Skeletal muscle satellite cell (primary cell): ENCODE data around the gene ACSS3.

Experiments used
- H3K27me3 ChIP-seq: 2 replicates; pipeline ENCODE4 v1.7.0; 2013; ENCODE audit warnings: low read length; ENCODE audit not compliant: control insufficient read depth, insufficient read depth
- H3K36me3 ChIP-seq: 2 replicates; pipeline ENCODE4 v1.7.0; 2013; ENCODE audit warnings: mild to moderate bottlenecking, control low read depth, low read length; ENCODE audit not compliant: insufficient read depth
- H3K4me1 ChIP-seq: 2 replicates; pipeline ENCODE4 v1.7.0; 2013; ENCODE audit warnings: low read length; ENCODE audit not compliant: control insufficient read depth, insufficient read depth
- H3K4me2 ChIP-seq: 2 replicates; pipeline ENCODE4 v1.7.0; 2013; ENCODE audit warnings: mild to moderate bottlenecking, low read length
- H3K4me3 ChIP-seq: 2 replicates; pipeline ENCODE4 v1.7.0; 2013; ENCODE audit warnings: low read length
- H3K9ac ChIP-seq: 2 replicates; pipeline ENCODE4 v1.7.0; 2013; ENCODE audit warnings: mild to moderate bottlenecking, low read depth, low read length, moderate library complexity
- H3K9me3 ChIP-seq: replicated peaks from 2 replicates; pipeline ENCODE4 v1.7.0; 2013; ENCODE audit warnings: mild to moderate bottlenecking, control low read depth, low read length

ACSS3 gene

DNA sequence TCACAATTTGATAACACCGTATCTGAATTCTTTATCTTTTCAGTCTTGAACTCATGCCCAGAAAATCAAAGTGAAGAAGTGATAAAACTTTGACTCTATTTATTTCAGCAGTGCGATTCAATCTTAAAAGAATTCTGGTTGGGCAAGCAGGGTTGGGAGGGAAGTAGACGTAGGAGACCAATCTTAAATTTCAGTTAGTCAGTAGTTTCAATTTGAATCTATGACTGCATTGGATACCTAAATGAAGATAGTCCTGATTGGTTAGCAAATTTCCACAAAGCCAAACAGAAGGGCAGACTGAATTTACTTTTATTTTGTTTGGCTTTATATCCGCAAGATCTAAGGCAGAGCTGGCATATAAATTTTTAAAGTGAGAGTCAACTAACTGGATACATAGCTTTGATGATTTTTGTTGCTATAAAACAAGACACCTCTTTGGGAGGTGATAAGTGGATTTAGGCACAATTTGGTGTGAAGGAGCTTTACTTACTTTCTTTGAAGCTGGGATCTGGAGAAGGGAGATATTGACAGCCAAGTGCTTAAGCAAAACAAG lies 2.6 kb downstream of the ACSS3 start:
- Histone ChIP-seq H3K4me2 (peak overlapping the region; percentile 13), H3K9ac (no peak overlapping the region), H3K4me1 (peaks cover 28% of the 10 kb centered on the region), H3K9me3 (no peaks in the 10 kb centered on the region), H3K4me3 (no peak overlapping the region), H3K27me3 (no peaks in the 10 kb centered on the region), H3K36me3 (no peaks in the 10 kb centered on the region)

DNA sequence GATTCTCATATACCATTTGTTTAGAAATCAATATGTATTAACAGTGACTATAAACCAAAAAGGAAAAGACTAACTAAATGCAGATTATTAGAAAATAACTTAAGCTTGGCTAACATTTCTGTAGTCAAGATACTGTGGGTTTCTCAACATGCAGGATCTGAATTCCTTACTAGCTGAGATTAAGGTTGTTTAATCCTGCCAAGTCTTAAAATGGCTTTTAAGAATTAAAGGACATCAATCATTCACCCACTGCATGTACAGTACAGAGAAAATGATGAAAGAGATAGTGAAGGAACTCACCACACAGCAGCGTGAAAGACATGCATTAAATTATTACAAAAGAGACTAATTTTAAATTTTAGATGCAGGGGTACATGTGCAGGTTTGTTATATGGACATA lies 3.8 kb downstream of the ACSS3 start:
- Histone ChIP-seq H3K9me3 (no peaks in the 10 kb centered on the region), H3K4me1 (peaks cover 28% of the 10 kb centered on the region), H3K27me3 (no peaks in the 10 kb centered on the region), H3K9ac (no peak overlapping the region), H3K4me3 (no peak overlapping the region), H3K4me2 (no peak overlapping the region), H3K36me3 (no peaks in the 10 kb centered on the region)

DNA sequence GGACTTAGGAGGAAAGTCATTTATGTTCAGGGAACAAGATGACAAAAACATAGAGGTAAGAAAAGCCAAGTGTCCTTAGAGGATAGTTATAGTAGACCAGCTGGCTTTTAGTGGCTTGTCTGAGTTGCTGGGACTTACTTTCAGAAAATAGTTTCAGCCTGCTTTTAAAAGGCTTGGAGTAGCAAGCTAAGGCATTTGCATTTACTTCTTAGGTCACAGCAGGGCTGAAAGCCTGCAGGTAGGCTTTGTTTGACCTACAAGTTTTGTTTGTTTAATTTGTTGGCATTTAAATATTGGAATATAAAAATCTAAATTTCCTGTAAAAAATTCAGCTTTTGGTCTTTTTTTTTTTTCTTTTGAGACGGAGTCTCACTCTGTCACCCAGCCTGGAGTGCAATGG lies 5.1 kb downstream of the ACSS3 start:
- Histone ChIP-seq H3K27me3 (no peaks in the 10 kb centered on the region), H3K4me2 (no peak overlapping the region), H3K4me3 (no peak overlapping the region), H3K36me3 (no peaks in the 10 kb centered on the region), H3K9ac (no peak overlapping the region), H3K9me3 (no peaks in the 10 kb centered on the region), H3K4me1 (peaks cover 19% of the 10 kb centered on the region)

DNA sequence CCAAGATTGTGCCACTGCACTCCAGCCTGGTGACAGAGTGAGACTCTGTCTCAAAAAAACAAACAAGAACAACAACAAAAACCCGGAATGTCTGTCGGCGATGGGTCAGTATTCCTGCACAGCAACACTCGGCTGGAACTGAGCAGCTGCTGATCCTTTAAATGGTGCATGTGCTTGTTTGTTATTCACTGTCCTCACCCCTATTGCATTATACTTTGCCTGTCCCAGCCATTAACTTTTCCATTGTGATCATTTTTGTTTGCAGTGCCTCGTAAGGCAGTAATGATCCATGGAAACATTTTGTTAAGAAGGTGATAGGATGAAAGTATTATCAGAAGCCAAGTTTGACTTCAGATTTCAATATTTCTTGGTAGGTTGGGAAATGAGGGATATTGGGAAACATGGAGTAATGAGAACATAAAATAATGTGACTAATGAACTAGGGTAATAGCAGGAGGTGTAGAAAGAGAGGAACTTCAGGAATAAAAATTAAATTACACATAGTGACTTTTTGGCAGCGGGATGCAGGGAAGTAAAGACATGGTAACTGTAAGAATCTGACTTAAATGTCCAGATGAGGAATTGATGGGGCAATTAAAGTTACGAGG lies 6.1 kb downstream of the ACSS3 start:
- Histone ChIP-seq H3K36me3 (no peaks in the 10 kb centered on the region), H3K9ac (no peak overlapping the region), H3K4me2 (no peak overlapping the region), H3K4me3 (no peak overlapping the region), H3K4me1 (peaks cover 9% of the 10 kb centered on the region), H3K9me3 (no peaks in the 10 kb centered on the region), H3K27me3 (no peaks in the 10 kb centered on the region)

DNA sequence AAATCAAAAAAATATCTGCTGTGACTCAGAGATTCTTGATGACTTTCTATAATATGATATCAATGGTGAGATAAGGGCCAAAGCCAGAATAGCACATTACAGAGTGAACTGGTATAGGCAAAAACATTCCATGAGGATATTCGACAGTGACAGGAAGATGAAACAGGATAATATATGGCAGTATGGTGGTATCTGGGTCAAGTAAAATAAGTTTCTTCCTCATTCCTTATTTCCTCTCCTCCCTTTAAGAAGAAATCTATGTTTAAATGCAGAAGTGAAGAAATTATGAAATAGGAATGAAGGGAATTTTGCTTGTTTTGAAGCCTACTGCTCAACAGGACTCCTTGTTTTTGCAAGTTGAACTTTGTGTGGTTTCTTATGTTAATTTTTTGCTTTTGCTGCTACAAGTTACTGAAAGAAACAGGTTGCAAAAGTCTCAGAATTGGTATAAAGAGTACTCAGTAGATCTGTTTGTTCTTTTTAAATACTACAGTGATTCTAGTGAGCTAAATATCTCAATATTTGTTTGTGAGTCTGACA lies 7.0 kb downstream of the ACSS3 start:
- H3K27me3 ChIP-seq: no peaks in the 10 kb centered on the region
- H3K4me3 ChIP-seq: no peak overlapping the region
- no peaks in the 10 kb centered on the region for H3K9me3 ChIP-seq
- H3K4me1 ChIP-seq: peaks cover 4% of the 10 kb centered on the region
- no peak overlapping the region for H3K9ac ChIP-seq
- no peaks in the 10 kb centered on the region for H3K36me3 ChIP-seq
- H3K4me2 ChIP-seq: no peak overlapping the region

DNA sequence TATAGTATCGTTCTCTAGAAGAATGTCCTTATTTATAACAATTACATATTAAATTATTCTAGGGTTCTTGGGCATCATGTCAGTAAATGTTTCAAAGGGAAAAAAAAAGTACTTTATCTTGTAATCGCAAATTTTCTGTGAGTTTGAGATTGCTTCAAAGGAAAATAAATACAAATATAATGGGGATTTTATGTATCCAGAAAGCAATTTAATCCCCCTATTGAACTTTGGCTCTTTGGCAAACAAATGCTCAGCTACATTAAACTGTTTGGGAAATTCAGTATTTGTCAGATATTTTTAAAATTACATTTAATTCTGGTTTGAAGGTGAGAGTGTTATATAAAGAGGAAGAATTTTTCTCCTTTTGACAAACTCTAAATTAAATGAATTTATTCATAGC lies 8.0 kb downstream of the ACSS3 start:
- Histone ChIP-seq H3K4me2 (no peak overlapping the region), H3K4me1 (peaks cover under 1% of the 10 kb centered on the region), H3K9ac (no peak overlapping the region)

DNA sequence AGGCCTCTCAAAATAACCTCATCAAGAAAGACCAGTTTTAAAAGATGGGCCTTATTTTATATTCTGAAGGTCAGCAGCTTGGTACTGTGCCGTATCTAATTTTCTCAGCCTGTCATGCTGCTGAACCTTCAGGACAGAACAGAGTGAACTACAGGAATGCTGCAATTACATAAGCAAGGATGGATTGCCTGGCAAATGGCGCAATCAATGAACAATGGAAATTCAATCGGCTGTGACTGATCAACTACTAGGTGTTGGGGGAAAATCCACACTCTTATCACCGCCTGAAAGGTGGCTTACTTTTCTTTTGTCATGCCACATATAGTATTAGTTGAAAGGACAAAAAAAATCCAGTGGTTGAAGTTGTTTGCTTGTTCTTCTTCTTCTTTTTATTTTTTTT lies 8.5 kb downstream of the ACSS3 start:
- no peaks in the 10 kb centered on the region for H3K4me1 ChIP-seq
- no peak overlapping the region for H3K4me3 ChIP-seq
- H3K36me3 ChIP-seq: no peaks in the 10 kb centered on the region
- no peaks in the 10 kb centered on the region for H3K27me3 ChIP-seq
- H3K4me2 ChIP-seq: no peak overlapping the region
- no peaks in the 10 kb centered on the region for H3K9me3 ChIP-seq
- no peak overlapping the region for H3K9ac ChIP-seq

More for the DNA sequence above, 8.0 kb downstream of the ACSS3 start:
- Histone ChIP-seq H3K27me3 (no peaks in the 10 kb centered on the region), H3K4me3 (no peak overlapping the region), H3K36me3 (no peaks in the 10 kb centered on the region), H3K9me3 (no peaks in the 10 kb centered on the region)

DNA sequence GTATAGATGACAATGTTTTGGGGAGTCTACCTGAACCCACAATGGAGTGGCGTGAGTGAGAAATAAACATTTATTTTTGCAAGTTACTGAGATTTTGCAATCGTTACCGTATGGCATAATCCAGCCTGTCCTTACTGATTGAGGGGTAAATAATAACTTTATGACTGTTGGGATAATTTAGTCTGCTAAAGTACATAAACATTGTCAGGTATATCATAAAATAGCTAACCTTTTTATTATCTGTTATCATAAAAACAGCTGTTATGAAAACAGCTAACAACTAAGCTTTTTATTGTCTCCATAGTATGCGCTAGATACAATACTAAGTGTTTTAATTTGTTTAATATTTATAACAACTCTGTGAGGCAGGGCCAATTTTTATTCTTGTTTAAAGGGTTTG lies 10.3 kb downstream of the ACSS3 start:
- no peaks in the 10 kb centered on the region for H3K9me3 ChIP-seq
- H3K4me3 ChIP-seq: no peak overlapping the region
- no peak overlapping the region for H3K4me2 ChIP-seq
- H3K4me1 ChIP-seq: no peaks in the 10 kb centered on the region
- H3K36me3 ChIP-seq: no peaks in the 10 kb centered on the region
- H3K27me3 ChIP-seq: no peaks in the 10 kb centered on the region
- H3K9ac ChIP-seq: no peak overlapping the region

DNA sequence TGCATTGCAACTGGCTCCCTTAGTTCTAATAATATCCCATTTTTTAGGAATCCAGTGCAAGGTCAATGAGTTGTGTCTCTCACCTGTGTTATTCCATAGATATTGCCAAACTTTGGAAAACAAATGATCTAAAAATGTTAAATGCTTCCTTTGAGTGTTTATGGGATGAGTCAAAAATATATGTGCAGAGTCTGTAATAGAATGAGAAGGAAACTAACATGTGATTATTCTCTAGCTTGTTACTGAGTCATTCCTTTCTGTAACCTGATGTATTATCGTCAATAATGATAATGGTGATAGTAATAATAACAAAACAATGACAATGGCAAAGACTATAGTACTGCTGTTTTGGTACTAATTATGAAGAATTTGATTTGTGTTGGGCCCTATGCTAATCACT lies 11.5 kb downstream of the ACSS3 start:
- H3K4me1 ChIP-seq: no peaks in the 10 kb centered on the region
- no peaks in the 10 kb centered on the region for H3K36me3 ChIP-seq
- H3K27me3 ChIP-seq: no peaks in the 10 kb centered on the region
- no peak overlapping the region for H3K4me2 ChIP-seq
- no peak overlapping the region for H3K4me3 ChIP-seq
- H3K9ac ChIP-seq: no peak overlapping the region
- H3K9me3 ChIP-seq: no peaks in the 10 kb centered on the region

DNA sequence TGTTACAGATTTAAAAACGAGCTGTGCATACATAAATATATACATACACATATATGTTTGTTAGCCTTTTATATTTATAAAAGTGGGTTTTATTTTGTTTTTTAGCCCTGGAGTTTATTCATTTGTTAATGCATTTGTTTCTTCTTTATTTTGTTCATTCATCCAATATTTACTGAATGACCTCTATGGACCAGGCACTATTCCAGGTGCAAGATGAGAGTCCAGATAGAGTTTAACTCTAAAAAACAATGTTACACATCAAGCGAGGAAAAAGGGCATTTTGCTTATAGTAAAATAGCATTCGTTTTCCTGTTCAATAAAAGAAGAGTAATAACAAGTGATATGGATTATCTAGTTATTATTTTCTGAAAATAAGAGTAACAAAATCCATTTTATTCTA lies 14.2 kb downstream of the ACSS3 start:
- no peak overlapping the region for H3K4me2 ChIP-seq
- no peak overlapping the region for H3K4me3 ChIP-seq
- H3K9ac ChIP-seq: no peak overlapping the region
- H3K36me3 ChIP-seq: no peaks in the 10 kb centered on the region
- no peaks in the 10 kb centered on the region for H3K9me3 ChIP-seq
- no peaks in the 10 kb centered on the region for H3K27me3 ChIP-seq
- H3K4me1 ChIP-seq: peaks cover 4% of the 10 kb centered on the region

DNA sequence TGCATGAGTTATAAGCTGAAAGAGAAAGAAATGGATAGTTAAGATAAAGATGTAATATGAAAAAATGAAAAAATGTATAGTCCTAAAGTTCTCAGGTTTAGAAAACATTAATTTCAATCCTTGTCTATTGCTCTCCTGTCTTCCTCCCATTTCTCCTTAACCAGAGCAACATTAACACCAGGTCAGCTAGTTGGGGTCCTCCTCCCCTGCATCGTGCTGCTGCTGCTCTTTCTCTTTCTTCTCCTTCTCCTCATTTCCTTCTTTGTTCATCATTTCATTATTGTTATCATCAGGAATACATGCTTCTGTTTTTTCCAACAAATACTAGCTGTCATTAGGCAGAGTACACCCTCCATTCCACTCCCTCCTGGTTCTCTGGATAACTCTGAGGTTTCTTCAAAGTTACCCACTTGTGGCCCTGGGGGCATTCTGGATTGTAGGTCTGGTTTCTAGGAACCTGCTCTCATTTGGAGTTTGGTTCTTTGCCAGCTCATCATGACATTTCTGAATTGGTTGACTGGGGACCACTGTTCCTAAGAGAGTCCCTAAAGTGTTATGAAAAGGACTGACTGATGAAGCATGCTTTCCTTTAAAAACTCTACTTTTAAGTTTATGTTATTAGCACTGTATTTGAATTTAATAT lies 17.0 kb downstream of the ACSS3 start:
- Histone ChIP-seq H3K4me3 (no peak overlapping the region), H3K9me3 (no peaks in the 10 kb centered on the region), H3K9ac (no peak overlapping the region), H3K27me3 (no peaks in the 10 kb centered on the region), H3K36me3 (no peaks in the 10 kb centered on the region), H3K4me2 (no peak overlapping the region), H3K4me1 (peaks cover 4% of the 10 kb centered on the region)
